ENCODE data around the gene MMP2. TPM values are rescaled to one million over a fixed set of nuclear protein-coding genes. Genes with fewer than 3 reads are reported as not detected.

The MMP2 gene
- polyA plus RNA-seq, 1 donor from 2014 or later = 2.5 TPM

DNA sequence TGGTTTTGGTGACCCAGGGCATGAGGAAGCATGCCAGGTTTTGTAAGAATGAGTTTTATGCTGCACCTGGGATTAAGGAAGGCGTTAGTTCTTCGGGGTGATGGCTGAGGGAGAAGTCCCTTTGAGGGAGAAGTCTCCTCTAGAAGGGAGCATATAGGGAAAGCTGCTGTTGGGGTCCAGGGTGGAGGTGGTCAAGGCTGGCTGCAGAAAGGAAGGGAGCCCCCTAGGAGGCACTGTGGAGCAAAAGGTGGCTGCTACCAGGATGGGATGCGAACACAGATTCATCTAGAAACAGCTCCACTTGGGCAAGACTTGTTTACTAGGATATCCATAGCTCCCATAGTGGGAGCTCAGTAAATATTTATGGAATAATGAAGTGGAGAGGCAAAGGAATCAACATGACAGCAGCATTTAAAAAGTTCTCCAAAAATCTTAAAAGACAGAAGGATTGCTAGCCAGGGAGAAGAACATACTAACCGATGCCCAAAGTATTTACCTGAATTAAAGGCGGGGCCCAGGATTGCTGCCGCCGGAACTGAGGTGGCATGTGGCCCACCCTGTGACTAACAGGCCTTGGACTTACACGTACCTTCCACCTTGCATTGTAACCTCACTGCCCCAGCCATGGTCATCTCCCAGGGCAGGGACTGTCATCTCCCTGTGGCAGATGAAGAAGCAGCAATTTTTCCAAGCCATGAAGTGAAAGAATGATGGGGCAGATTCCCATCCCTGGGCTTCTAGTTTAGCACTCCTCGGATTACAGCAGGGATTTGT is 22.7 kb downstream of the MMP2 start:
- Histone ChIP-seq H2AFZ (ENCODE audit: low read depth, low read length) (no peak overlapping the region), H3K4me3 (ENCODE audit: low read length) (no peak overlapping the region), H3K9me2 (ENCODE audit: insufficient read depth, low read length) (no peaks in the 10 kb centered on the region), H3K27ac (ENCODE audit: low read length) (no peak overlapping the region), H4K20me1 (ENCODE audit: insufficient read depth) (no peaks in the 10 kb centered on the region), H3K27me3 (ENCODE audit: insufficient read depth, low read depth, low read length) (no peaks in the 10 kb centered on the region), H3K79me2 (replicated peaks; ENCODE audit: insufficient read depth, low read length) (no peaks in the 10 kb centered on the region), H3K9me3 (ENCODE audit: low read length) (no peaks in the 10 kb centered on the region), H3K9ac (ENCODE audit: low read length) (no peak overlapping the region), H3K36me3 (ENCODE audit: insufficient read depth, low read length) (no peaks in the 10 kb centered on the region), H3F3A (ENCODE audit: insufficient read depth, low read length, poor library complexity, severe bottlenecking) (no peaks in the 10 kb centered on the region), H3K4me2 (ENCODE audit: low read length) (no peak overlapping the region)
- TF ChIP-seq SMC3 (conservative IDR thresholded peaks at IDR 0.05; ENCODE audit: poor library complexity) = no peak
- TF ChIP-seq, protein P1, sequence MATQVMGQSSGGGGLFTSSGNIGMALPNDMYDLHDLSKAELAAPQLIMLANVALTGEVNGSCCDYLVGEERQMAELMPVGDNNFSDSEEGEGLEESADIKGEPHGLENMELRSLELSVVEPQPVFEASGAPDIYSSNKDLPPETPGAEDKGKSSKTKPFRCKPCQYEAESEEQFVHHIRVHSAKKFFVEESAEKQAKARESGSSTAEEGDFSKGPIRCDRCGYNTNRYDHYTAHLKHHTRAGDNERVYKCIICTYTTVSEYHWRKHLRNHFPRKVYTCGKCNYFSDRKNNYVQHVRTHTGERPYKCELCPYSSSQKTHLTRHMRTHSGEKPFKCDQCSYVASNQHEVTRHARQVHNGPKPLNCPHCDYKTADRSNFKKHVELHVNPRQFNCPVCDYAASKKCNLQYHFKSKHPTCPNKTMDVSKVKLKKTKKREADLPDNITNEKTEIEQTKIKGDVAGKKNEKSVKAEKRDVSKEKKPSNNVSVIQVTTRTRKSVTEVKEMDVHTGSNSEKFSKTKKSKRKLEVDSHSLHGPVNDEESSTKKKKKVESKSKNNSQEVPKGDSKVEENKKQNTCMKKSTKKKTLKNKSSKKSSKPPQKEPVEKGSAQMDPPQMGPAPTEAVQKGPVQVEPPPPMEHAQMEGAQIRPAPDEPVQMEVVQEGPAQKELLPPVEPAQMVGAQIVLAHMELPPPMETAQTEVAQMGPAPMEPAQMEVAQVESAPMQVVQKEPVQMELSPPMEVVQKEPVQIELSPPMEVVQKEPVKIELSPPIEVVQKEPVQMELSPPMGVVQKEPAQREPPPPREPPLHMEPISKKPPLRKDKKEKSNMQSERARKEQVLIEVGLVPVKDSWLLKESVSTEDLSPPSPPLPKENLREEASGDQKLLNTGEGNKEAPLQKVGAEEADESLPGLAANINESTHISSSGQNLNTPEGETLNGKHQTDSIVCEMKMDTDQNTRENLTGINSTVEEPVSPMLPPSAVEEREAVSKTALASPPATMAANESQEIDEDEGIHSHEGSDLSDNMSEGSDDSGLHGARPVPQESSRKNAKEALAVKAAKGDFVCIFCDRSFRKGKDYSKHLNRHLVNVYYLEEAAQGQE (IDR thresholded peaks at IDR 0.05; ENCODE audit: borderline replicate concordance) = no peak
- no peak for TF ChIP-seq MXI1 (conservative IDR thresholded peaks at IDR 0.05; ENCODE audit: poor library complexity, severe bottlenecking)
- TF ChIP-seq EZH2 (IDR thresholded peaks at IDR 0.05; ENCODE audit: borderline replicate concordance, insufficient read depth, low read length, poor library complexity, severe bottlenecking) = no peak
- TF ChIP-seq TAF1 (IDR thresholded peaks at IDR 0.05; ENCODE audit: low read depth) = no peak
- TF ChIP-seq, protein P2, sequence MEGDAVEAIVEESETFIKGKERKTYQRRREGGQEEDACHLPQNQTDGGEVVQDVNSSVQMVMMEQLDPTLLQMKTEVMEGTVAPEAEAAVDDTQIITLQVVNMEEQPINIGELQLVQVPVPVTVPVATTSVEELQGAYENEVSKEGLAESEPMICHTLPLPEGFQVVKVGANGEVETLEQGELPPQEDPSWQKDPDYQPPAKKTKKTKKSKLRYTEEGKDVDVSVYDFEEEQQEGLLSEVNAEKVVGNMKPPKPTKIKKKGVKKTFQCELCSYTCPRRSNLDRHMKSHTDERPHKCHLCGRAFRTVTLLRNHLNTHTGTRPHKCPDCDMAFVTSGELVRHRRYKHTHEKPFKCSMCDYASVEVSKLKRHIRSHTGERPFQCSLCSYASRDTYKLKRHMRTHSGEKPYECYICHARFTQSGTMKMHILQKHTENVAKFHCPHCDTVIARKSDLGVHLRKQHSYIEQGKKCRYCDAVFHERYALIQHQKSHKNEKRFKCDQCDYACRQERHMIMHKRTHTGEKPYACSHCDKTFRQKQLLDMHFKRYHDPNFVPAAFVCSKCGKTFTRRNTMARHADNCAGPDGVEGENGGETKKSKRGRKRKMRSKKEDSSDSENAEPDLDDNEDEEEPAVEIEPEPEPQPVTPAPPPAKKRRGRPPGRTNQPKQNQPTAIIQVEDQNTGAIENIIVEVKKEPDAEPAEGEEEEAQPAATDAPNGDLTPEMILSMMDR (IDR thresholded peaks at IDR 0.05; ENCODE audit: poor library complexity, severe bottlenecking) = no peak
- no peak for TF ChIP-seq POLR2AphosphoS5 (IDR thresholded peaks at IDR 0.05)
- TF ChIP-seq RAD21 (conservative IDR thresholded peaks at IDR 0.05) = no peak
- no peak for TF ChIP-seq EP300 (conservative IDR thresholded peaks at IDR 0.05; ENCODE audit: poor library complexity, severe bottlenecking)

DNA sequence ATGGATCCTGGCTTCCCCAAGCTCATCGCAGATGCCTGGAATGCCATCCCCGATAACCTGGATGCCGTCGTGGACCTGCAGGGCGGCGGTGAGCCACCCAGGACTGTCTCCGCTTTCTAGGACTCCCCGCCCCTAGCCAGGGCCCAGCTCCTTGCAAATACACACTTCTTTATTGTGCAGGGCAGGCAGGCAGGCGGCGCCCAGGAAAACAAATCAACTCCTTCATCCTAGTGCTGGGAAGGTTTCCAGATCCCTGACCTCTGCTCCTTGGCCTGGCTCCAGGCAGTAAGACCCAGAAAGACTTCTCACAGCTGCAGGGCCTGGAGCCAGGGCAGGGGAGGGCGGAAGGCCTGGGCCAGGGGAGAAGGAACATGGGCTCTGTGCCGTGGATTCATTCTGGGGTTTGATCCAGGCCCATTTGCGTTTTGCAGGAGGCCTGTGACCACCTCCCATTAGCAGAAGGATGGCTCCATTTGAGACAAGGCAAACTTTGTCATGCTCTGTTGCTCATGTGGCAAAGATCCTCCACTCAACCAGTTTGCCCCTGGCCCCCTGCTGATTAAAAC is 23.9 kb downstream of the MMP2 start:
- Histone ChIP-seq H3F3A (ENCODE audit: insufficient read depth, low read length, poor library complexity, severe bottlenecking) (no peaks in the 10 kb centered on the region), H3K9me2 (ENCODE audit: insufficient read depth, low read length) (no peaks in the 10 kb centered on the region), H3K27ac (ENCODE audit: low read length) (no peak overlapping the region), H3K4me3 (ENCODE audit: low read length) (no peak overlapping the region), H3K79me2 (replicated peaks; ENCODE audit: insufficient read depth, low read length) (no peaks in the 10 kb centered on the region), H2AFZ (ENCODE audit: low read depth, low read length) (no peak overlapping the region), H3K9me3 (ENCODE audit: low read length) (no peaks in the 10 kb centered on the region), H3K27me3 (ENCODE audit: insufficient read depth, low read depth, low read length) (no peaks in the 10 kb centered on the region), H4K20me1 (ENCODE audit: insufficient read depth) (no peaks in the 10 kb centered on the region), H3K4me2 (ENCODE audit: low read length) (no peak overlapping the region), H3K9ac (ENCODE audit: low read length) (no peak overlapping the region), H3K36me3 (ENCODE audit: insufficient read depth, low read length) (no peaks in the 10 kb centered on the region)
- no peak for TF ChIP-seq POLR2AphosphoS5 (IDR thresholded peaks at IDR 0.05)
- no peak for TF ChIP-seq RAD21 (conservative IDR thresholded peaks at IDR 0.05)
- no peak for TF ChIP-seq EZH2 (IDR thresholded peaks at IDR 0.05; ENCODE audit: borderline replicate concordance, insufficient read depth, low read length, poor library complexity, severe bottlenecking)
- no peak for TF ChIP-seq TAF1 (IDR thresholded peaks at IDR 0.05; ENCODE audit: low read depth)
- TF ChIP-seq, protein P1 (IDR thresholded peaks at IDR 0.05; ENCODE audit: borderline replicate concordance) = no peak
- TF ChIP-seq, protein P2 (IDR thresholded peaks at IDR 0.05; ENCODE audit: poor library complexity, severe bottlenecking) = no peak
- TF ChIP-seq MXI1 (conservative IDR thresholded peaks at IDR 0.05; ENCODE audit: poor library complexity, severe bottlenecking) = no peak
- TF ChIP-seq EP300 (conservative IDR thresholded peaks at IDR 0.05; ENCODE audit: poor library complexity, severe bottlenecking) = no peak
- no peak for TF ChIP-seq SMC3 (conservative IDR thresholded peaks at IDR 0.05; ENCODE audit: poor library complexity)

All from neural cell (in vitro differentiated cells).